Loucy (cell line): ENCODE data around the gene IL18BP.

Source experiments
- CTCF ChIP-seq: fragments of 200-600 bp; sonication (generic); conservative IDR thresholded peaks from 2 replicates; pipeline ENCODE4 v1.5.1; 2014; ENCODE audit warnings: mild to moderate bottlenecking, antibody characterized with exemption, low read length
- EZH2phosphoT487 ChIP-seq: fragments of 200-600 bp; IDR thresholded peaks from 2 replicates; pipeline ENCODE4 v1.6.1; 2018; ENCODE audit warnings: antibody characterized with exemption, mild to moderate bottlenecking, moderate library complexity, borderline replicate concordance

- no peak for TF ChIP-seq CTCF
- no peak for TF ChIP-seq EZH2phosphoT487
Observed at GRCh38 chr11:72001285-72001684, 2.6 kb downstream of the IL18BP start.
